SKM-1 (cell line): ENCODE results near the gene DCC.

ENCODE experiments used
- DNase-seq: peaks from one replicate; lab custom pipeline; 2025; ENCODE audit not compliant: unreplicated experiment; lab: John Stamatoyannopoulos, UW

Gene DCC

DNA sequence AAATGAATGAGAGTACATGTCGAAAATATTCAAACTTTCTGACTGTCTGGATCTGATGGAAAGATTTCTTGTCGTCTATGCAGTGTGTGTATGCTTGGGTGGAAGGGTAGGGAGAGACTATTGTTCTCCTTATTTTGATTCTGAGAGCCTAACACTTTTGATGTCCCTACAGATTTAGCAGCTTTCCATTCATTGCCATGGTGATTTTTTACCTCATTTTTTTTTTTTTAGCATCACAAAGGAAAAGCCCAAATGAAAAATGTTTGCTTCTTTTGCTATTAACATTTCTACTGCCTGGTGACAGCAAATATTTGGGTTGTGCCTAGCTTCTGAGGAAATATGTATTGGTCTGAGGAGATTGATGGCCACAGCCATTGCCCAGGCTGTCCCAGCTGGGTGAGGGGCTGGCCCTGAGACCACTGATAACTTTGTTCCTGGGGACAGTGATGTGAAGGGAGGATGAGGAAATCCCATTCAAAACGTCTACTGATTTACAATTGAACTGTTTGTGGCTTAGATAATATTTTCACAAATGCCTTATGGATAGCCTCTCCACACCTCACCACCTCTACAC, 558.6 kb downstream of the DCC start:
- no peak for DNase-seq

DNA sequence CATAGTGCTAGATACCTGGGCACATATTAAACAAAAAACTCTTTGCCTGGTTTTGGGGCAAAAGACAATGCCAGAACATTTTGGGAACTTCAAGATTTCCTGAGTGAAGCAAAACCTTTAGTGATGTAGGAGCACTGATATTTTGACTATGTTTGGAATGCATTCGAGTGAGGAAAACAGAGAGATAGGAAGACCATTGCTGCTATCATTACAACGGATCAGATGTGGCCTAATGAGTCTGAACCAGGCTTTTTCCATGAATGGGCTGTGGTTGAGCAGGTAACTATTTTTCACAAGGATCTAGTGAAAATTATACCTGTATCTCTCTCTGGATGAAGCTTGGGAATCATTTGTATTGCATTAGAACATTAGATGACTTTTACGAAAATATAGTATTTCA, 562.2 kb downstream of the DCC start:
- DNase-seq: no peak

DNA sequence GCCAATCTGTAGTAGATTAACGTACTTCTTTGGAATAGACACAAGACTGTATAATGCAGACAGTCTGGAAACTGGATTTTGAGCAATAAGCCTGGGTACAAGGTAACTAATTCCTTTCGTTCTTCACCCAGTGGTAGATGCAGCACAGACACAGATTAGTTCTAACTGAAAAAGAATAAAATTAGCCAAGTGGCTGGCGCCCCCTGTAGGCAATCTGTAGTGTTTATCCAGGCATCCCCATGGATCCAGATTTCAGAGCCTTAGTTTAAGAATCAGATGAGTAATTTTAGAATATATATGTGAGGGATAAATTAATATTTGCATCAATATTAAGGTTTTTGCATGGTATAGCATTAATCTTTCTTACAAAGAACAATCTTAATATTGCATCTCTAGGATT, 563.9 kb downstream of the DCC start:
- peak; percentile 10 for DNase-seq

DNA sequence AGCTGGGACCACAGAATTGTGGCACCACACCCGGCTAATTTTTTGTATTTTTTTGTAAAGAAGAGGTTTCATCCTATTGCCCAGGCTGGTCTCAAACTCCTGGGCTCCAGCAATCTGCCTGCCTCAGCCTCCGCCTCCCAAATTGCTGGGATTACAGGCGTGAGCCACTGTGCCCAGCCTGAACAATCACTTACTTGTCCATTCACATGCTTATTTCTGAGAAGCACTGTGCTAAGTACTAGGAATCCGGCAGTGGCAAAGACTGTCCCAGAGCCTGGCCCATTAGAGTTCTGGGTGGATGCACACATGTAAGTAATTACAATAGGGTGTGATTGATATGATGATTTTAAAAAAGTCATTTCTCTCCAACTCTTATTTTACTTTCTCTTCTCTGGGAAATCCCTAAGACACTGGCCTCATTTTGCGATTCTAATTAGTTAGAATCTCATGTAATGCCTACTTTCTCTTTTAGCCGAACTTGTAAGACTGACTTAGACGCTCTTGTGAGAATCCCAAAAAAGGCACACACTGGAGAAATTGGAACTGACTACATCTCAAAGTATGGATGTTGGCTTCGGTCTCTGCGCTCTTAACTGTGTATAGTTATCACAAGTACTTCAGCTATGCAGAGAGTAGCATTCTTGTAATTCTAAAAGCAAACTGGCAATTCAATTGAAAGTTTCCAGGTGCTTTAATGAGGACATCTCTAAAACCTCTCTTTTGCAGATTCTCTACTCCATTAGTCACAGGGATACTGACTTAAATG, 567.7 kb downstream of the DCC start:
- no peak for DNase-seq

DNA sequence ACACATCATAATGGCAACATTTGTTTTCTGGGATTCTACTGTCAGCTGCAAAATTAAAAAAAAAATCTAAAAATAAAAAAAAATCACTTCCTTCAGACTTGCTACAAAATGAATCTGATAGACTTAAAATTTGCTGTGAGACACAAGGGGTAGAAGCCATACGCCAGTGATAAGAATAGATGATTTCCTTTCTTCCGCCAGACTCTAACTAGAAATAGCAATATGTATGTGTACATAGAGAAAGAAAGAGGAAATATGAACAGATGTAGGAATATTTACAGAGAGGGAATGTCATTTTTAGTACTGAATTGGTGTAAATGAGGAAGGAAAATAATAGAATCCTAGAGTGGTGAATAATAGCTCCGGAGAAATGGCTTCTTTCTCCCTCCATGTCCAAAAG, 574.2 kb downstream of the DCC start:
- no peak for DNase-seq

DNA sequence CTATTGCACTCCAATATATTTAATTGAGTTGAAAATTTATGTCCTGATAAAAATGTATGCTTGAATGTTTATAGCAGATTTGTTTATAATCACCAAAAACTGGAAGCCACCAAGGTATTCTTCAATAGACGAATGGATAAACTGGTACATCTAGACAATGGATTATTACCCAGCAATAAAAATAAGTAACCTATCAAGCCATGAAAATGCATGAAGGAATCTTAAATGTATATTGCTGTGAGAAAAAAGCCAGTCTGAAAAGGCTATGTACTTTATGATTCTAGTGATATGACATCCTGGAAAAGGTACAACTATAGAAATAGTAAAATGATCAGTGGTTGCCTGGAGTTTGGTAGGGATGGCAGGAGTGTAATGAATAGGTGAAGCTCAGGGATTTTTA, 580.7 kb downstream of the DCC start:
- no peak for DNase-seq

DNA sequence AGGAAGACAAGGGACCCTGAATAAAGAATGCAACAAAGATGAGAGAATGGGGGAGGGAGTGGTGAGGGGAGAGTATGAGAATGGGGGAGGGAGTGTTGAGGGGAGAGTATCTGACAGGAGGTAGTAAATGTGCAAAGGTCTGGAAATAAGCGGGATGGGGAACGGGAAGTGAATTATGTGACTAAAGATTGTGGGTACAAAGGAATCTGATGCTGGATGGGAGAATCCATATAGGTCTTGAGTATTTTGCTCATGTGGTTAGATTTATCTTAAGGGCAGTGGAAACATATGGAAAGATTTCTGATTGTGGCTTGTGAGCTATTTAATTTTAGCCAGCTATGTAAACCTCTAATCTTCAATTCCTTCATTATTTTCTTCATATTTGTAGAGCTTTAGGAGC, 593.4 kb downstream of the DCC start:
- no peak for DNase-seq

DNA sequence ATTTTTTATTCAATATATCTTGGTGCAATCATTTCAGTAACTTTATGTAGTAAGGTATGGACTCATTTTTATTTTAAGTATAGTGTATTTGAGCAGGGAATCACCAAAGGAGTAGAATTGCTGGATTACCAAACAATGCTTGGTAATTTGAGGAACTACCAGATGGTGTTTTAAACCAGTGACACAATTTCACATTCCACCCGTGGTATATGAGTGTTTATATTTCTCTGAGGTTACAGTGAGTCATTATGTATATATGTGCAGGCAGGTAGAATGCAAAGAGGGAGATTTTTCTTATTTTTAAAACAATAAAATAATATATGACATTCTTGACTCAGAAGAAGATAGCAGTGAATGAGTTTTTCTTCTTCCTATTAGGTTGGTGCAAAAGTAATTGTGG, 596.9 kb downstream of the DCC start:
- no peak for DNase-seq

DNA sequence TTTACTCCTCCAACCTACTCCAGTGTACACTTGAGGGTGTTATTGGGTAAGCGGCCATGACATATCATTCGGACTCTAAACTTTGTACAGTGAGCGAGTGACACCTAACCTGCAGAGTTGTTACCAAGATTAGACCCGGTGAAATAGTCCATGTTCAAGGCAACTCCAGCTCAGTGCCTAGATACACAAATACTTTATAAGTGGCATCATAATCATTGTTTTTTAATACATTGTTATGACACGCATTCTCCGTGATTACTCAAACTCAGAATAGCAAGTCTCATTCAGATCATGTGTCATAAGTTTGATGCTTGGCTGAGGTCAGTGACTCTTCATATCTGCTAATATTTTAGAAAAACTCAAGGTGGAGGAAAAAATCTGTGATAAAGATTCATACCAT, 597.8 kb downstream of the DCC start:
- no peak for DNase-seq

DNA sequence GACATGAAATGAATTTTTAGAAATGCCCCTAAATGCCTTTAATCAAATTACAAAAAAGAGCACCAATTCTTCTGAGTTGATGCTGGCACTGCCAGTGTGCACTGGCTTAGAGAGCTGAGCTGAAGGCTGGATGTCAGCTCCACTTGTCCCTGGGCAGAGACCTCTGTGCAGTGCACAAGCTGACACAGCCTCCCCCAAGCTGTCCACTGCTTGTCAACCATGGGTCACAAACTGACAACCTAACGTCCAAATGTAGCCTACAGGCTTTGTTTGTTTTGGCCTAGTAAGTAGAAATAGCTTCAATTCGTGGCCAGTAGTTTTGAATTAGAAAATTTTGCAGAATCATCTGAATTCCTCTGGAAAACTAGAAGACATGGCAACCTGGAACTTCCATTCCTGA, 605.6 kb downstream of the DCC start:
- DNase-seq: no peak

DNA sequence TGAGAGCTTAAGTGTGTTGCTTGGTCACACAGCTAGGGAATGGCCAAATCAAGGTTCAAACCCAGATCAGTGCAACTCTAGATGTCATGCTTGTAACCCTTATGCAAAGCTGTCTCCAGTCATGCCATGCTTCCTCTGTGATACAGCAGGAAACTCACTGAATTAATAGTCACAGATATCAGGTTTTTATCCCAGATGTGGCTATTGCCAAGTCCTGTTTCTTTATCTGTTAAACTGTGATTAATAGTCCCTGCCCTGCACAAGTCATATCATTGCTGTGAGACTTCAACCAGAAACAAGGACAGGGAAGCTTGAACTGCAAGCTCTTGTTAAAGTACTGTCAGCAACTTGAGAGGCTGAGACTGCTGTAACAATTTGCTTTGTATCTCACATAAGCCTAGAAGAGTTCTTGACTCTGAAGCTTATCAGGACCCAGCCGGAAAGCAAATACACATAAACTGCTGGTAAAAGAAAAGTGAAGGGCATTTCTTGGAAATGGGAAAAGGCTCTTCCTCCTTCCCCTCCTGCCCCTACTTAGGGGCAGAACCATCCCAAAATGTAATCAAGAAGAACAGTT, 609.0 kb downstream of the DCC start:
- no peak for DNase-seq

DNA sequence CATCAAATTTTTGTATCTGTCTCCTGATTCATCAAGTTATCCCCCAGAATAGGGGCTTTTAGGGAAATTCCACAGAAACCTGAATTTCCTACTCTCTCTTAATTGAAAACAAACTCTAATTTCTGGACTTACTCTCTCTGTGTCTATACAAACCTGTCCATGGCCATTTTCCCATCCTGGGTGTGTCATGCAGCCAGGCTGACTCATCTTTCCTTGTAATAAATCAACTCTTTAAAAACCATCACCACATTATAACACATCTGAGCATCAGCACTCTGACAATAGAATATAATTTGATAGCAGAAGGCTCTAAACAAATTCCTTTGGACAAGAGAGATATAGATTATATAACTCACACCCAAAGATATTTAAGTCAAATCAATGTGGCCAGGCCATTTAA, 610.2 kb downstream of the DCC start:
- DNase-seq: no peak

DNA sequence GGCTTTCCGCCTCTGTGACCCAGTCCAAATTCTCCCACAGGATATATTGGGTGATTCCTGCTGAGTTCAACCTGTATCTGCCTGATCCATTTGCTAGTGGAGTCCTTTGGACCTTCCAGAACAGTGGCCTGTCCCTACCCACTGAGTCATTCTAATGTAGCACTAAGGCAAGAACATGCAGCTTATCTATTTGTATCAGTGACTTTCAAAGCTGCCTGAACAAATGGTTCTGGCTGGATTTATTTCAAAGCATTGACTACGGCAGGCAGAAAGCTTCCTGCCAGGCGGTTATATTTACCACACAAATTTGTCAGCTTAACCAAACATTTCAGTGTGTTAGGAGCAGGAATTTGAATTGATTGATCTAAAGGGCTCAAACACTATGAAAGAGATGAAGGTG, 613.4 kb downstream of the DCC start:
- no peak for DNase-seq

DNA sequence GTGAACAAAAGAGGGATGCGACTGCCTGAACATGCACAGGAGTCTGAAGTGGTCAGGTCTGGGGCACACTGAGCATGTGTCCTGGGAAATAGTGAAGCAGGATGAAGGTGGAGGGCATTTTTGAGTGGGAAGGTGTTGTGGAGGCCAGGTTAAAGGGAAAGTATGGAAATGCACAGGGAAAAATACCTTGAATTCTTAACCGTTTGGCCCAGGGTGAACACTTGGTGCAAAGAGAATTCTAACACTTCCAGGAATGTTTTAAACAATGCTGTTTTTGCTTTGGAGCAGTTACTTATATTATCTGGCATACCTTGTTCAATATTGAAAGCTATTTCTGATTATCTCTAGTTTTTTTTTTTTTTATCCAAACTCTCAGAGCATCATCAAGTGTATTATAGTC, 623.5 kb downstream of the DCC start:
- no peak for DNase-seq

DNA sequence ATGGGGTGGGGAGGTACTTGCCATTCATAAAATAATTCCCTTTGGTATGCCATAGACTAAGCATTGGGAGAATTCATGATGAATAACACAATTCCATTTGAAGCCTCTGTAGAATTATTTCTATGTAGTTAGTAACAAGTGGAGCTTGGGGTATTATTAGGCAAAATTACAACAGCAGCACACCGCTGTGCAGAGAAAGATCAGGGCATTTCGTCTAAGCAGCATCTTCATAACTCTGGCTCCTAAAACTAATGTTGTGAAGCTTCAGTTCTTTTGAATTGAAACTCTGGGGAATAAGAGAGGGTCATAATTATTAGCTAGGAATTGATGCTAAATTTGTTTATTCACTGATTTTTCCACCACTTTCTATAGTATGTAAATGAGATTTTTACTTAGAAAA, 630.7 kb downstream of the DCC start:
- DNase-seq: no peak

DNA sequence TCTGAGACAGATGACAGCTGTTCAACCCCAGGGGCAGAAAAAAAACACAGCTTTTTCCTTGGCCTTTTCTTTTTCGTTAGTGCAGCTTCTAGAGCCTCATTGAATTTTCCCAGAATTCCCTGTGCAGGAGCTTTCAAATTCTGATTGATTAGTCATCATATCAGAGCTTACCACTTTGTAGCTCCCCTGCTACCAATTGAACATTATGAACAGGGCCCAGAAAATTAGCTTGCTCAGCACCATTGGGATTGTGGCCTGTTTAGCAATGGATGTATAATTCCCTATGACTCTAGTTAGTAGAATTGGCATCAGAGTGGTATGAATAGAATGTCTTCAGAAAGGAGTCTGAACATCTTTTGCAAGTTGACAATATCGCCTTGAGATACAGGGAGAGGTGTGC, 631.1 kb downstream of the DCC start:
- no peak for DNase-seq

DNA sequence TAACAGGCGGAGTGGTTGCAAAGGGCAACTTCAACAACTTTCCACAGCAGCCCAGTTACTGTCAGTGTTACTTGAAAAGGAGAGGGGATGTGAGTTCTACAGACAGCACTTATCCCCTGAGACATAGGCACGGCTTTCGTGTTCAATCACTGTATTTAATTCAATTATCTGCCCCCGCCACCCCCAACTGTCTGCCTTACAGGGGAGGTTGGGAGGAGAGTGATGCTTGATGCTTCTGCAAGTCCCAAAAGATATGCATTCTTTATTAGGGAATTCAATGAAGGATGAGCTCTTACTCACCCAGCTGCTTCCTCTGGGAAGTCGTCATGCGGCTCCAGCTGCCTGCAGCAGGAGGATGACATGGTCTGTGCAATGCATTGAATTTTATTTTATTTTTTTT, 639.9 kb downstream of the DCC start:
- no peak for DNase-seq

DNA sequence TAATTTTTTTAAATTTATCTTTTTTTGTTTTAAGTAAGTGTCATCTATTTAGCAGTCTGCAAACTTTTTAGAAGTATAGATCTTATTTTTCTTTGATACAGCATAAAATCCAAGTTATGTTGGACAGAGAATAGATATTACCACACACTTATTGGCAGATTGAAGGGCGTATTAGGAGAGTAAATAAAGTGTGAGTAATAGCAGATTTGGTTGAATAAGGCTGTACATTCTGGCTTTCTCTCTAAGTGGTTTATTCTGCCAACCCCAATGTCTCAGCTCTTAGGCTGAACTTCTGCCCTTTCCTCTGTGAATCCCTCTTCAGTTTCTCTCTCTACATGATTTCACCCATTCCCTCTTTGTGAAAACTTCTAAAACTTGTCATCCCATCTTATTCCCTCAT, 651.2 kb downstream of the DCC start:
- no peak for DNase-seq

DNA sequence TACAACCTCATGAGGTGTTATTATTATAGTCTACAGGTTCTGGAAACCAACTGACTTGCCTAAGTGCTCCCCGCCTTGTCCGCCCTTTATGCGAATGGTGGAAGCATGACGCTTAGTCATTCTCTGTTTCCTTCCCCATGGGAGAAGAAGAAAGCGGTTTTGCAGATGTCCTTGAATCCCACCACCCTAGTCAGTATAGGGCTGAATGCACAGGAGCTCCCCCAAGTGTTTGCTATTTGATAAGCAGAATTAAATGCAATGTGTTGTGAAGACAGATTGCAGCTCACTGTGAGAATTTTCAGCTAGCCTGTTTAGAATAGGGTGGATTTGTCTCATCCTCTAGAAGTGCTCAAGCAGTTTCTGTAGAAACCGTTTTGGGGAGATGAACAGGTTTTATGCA, 652.0 kb downstream of the DCC start:
- DNase-seq: no peak

DNA sequence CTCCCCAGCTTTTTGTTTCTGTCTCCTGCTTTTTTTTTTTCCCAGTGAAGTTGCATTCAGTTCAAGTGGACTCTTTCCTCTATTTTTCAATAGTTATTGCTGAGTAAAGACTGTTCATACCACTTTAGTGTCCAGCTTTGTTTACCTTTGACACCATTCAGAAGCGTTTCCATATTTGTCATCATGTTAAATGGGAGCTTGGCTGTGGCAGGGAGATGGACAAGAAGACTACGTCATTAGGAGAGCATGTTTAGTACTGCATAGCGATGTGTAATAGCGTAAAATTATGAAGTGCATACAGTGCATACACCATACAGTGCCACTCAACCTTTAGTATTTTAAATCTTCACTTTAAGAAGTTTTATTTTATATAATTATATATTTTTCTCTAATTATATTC, 655.9 kb downstream of the DCC start:
- DNase-seq: no peak

DNA sequence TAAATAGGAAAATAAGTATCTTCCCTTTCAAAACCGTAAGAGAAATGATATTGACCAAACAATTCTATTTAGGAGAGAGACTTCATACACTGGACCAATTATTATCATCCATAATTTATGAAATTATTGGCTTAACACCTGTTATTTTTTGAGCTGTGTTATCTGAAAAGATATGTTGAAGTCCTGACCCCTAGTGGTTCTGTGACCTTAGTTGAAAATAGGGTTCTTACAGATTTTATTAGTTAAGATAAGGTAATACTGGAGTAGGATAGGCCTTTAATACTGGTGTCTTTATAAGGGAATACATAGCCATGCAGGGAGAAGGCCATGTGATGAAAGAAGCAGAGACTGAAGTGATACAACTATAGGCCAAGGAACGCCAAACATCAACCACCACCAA, 659.6 kb downstream of the DCC start:
- DNase-seq: no peak

DNA sequence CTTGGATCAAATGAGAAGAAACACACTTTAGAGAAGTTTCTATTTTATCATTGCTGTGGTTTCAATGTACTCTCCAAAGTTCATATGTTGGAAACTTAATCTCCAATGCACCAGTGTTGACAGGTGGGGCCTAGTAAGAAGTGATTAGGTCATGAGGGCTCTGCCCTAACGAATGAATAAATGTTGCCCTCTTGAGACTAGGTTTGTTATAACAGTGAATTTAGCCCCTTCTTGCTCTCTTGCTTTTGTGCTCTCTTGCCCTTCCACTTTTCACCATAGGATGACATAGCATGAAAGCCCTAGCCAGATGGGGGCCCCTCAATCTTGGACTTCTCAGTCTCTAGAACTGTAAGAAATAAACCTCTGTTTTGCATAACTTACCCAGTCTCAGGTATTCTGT, 664.8 kb downstream of the DCC start:
- no peak for DNase-seq

DNA sequence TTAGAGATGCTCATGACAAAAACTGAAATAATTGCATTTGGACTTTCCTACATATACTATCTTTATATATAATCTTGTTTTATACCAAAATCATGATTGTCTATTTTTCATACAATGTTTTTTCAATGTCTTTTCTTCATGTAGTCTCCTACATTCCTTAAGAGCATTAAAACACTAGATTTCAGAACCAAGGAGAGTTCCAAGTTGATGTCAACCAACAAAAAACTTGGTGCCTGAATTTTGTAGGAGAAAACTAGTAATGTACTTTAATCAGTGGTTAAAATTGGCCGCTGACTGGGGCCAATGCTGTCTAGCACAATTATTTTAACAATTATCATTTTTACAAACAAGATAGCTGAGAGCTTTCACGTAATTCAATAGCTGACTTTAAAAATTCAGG, 678.8 kb downstream of the DCC start:
- no peak for DNase-seq
